Thyroid gland (tissue), 4 donors: ENCODE data around the gene HRC.

Source experiments
- CTCF ChIP-seq, 6 experiments: fragments of 200-600 bp in 3 of 6; fragments of 450-650 bp in 3 of 6; sonication (generic) in 3 of 6; IDR thresholded peaks; one replicate each; pipeline ENCODE4 v1.5.1; 2016 to 2019; ENCODE audit warnings: antibody characterized with exemption in 6 of 6, mild to moderate bottlenecking in 2 of 6, inconsistent platforms in 1 of 6, moderate library complexity in 1 of 6
- POLR2A ChIP-seq, 2 donors: fragments of 450-650 bp; IDR thresholded peaks; one replicate each; pipeline ENCODE4 v1.6.1; 2017; ENCODE audit warnings: antibody characterized with exemption in 2 of 2, mild to moderate bottlenecking in 2 of 2, moderate library complexity in 1 of 2

DNA sequence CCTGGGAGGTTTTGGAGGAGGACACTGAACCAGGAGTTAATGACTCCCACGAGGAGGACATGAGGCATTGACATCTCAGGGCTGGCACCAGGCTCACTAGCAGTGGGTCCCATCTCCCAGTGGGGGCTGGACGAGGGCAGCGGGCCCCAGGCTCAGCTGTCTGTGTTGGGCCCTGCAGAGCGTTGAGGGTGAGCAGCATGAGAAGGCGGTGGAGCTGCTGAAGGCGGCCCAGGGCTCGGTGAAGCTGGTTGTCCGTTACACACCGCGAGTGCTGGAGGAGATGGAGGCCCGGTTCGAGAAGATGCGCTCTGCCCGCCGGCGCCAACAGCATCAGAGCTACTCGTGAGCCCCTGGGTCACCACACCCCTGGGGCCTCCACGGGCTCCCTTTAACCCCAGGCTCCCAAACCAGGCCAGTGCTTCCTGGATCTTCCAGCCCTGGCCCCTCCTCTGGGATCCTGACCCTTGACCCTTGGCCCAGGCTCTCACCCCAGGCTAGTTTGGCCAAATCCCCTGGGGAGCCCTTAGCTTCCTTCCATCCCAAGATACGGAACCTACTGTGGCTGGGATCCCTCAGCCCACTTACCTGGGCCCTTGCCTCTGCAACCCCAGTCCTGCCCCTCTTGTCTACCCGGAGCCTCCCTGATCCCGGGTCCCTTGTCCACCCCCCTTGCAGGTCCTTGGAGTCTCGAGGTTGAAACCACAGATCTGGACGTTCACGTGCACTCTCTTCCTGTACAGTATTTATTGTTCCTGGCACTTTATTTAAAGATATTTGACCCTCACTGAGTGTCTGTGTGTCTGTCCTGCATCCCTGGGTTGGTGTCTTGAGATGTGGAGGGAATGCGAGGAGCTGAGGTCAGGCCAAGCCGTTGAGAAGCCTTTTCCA is 37.3 kb downstream of the HRC start:
- TF ChIP-seq POLR2A (IDR thresholded peaks at IDR 0.05) (no peak), CTCF (IDR thresholded peaks at IDR 0.05) (no peak)
